NCI-H69 (cell line): ENCODE data around the gene LRSAM1.

Experiments
- DNase-seq: peaks from one replicate; lab custom pipeline; 2025; lab: John Stamatoyannopoulos, UW

Gene LRSAM1

GRCh38 chr9:127550751-127551150 is 99.4 kb downstream of the LRSAM1 start:
- no peak for DNase-seq
